IMR-90 (cell line): Measurements from ENCODE around the gene PARD3. TPM values are rescaled to one million over a fixed set of nuclear protein-coding genes. Genes with fewer than 3 reads are reported as not detected.

Source experiments
- ATAC-seq: fragments of 200-7000 bp; cut with Tn5 transposase; 2 replicates; pipeline ENCODE4 v1.9.1; 2020; ENCODE audit warnings: low read depth, mild to moderate bottlenecking, moderate library complexity
- BruUV-seq: library from RNA; stranded (reverse); fragments of 400-500 nt; replicated peaks from 2 replicates; lab custom pipeline; 2021; lab: Mats Ljungman, UMichigan
- CTCF ChIA-PET: fragments of 300-600 bp; formaldehyde crosslinking; extraction: SDS; loops from one replicate; lab custom pipeline; 2021; ENCODE audit warnings: antibody characterized with exemption; lab: Yijun Ruan, JAX
- POLR2A ChIA-PET: fragments of 300-600 bp; sonication (Branson Sonifier 250); formaldehyde crosslinking; loops from one replicate; lab custom pipeline; 2022; ENCODE audit warnings: antibody characterized with exemption; ENCODE audit not compliant: unreplicated experiment; lab: Charles Lee
- DNase-seq: peaks from one replicate; pipeline ENCODE4 v3.0.0; 2013
- H2AFZ ChIP-seq: replicated peaks from 2 replicates; pipeline ENCODE3; 2013; ENCODE audit warnings: low read length, mild to moderate bottlenecking; ENCODE audit not compliant: poor library complexity
- H2AK5ac ChIP-seq: 2 replicates; pipeline ENCODE4 v1.6.1; 2013; ENCODE audit warnings: low read depth, low read length, inconsistent platforms
- H2AK9ac ChIP-seq: replicated peaks from 2 replicates; pipeline ENCODE3; 2013; ENCODE audit warnings: mild to moderate bottlenecking, low read depth, low read length, moderate library complexity; ENCODE audit not compliant: poor library complexity
- H2BK120ac ChIP-seq: 2 replicates; pipeline ENCODE4 v1.6.1; 2013; ENCODE audit warnings: low read depth, low read length, inconsistent platforms
- H2BK15ac ChIP-seq: 3 replicates; pipeline ENCODE4 v1.6.1; 2013; ENCODE audit warnings: low read depth, low read length, inconsistent platforms
- H2BK20ac ChIP-seq: 2 replicates; pipeline ENCODE4 v1.6.1; 2013; ENCODE audit warnings: low read depth, mild to moderate bottlenecking, inconsistent platforms, low read length, moderate library complexity
- H2BK5ac ChIP-seq: 2 replicates; pipeline ENCODE4 v1.6.1; 2013; ENCODE audit warnings: mild to moderate bottlenecking, low read depth, low read length, inconsistent platforms; ENCODE audit not compliant: poor library complexity, severe bottlenecking
- H3K14ac ChIP-seq: replicated peaks from 2 replicates; pipeline ENCODE4 v1.6.1; 2013; ENCODE audit warnings: low read depth, low read length, inconsistent platforms
- H3K18ac ChIP-seq: 2 replicates; pipeline ENCODE4 v1.6.1; 2013; ENCODE audit warnings: low read depth, low read length, control low read depth
- H3K23ac ChIP-seq: 2 replicates; pipeline ENCODE4 v1.6.1; 2013; ENCODE audit warnings: low read depth, low read length, inconsistent platforms
- H3K27ac ChIP-seq: 2 replicates; pipeline ENCODE4 v1.5.1; 2013; ENCODE audit warnings: mild to moderate bottlenecking, control low read depth, low read length; ENCODE audit not compliant: insufficient read depth
- H3K27me3 ChIP-seq: 2 replicates; pipeline ENCODE4 v1.6.1; 2013; ENCODE audit warnings: low read length; ENCODE audit not compliant: control insufficient read depth, insufficient read depth
- H3K36me3 ChIP-seq: 2 replicates; pipeline ENCODE4 v1.6.1; 2013; ENCODE audit warnings: low read length, mixed read lengths; ENCODE audit not compliant: control insufficient read depth, insufficient read depth
- H3K4ac ChIP-seq: 2 replicates; pipeline ENCODE4 v1.6.1; 2013; ENCODE audit warnings: low read depth, low read length, inconsistent platforms
- H3K4me1 ChIP-seq: 2 replicates; pipeline ENCODE4 v1.6.1; 2013; ENCODE audit warnings: low read length, mixed read lengths; ENCODE audit not compliant: control insufficient read depth, insufficient read depth
- H3K4me2 ChIP-seq: 2 replicates; pipeline ENCODE4 v1.6.1; 2013; ENCODE audit warnings: low read depth, mild to moderate bottlenecking, control low read depth, low read length, moderate library complexity
- H3K4me3 ChIP-seq: 2 replicates; pipeline ENCODE4 v1.5.1; 2013; ENCODE audit warnings: low read depth, mild to moderate bottlenecking, control low read depth, low read length, moderate library complexity; ENCODE audit not compliant: insufficient read depth
- H3K56ac ChIP-seq: 2 replicates; pipeline ENCODE4 v1.6.1; 2013; ENCODE audit warnings: low read length, inconsistent platforms; ENCODE audit not compliant: insufficient read depth; ENCODE audit errors: extremely low read depth
- H3K79me1 ChIP-seq, 2 experiments: 2 replicates each; pipeline ENCODE4 v1.6.1; 2013; ENCODE audit warnings: low read length in 2 of 2, inconsistent platforms in 1 of 2, low read depth in 1 of 2
- H3K9ac ChIP-seq: 2 replicates; pipeline ENCODE4 v1.6.1; 2013; ENCODE audit warnings: low read depth, low read length, control low read depth
- H3K9me1 ChIP-seq: 2 replicates; pipeline ENCODE4 v1.6.1; 2013; ENCODE audit warnings: low read length, inconsistent platforms; ENCODE audit not compliant: insufficient read depth
- H3K9me3 ChIP-seq: 2 replicates; pipeline ENCODE4 v1.6.1; 2013; ENCODE audit warnings: low read length; ENCODE audit not compliant: control insufficient read depth, insufficient read depth
- H4K20me1 ChIP-seq: 2 replicates; pipeline ENCODE4 v1.6.1; 2013; ENCODE audit warnings: low read length, inconsistent platforms; ENCODE audit not compliant: insufficient read depth
- H4K5ac ChIP-seq: 2 replicates; pipeline ENCODE4 v1.6.1; 2013; ENCODE audit warnings: mild to moderate bottlenecking, low read depth, low read length, control low read depth
- H4K8ac ChIP-seq, 2 experiments: 2 replicates each; pipeline ENCODE4 v1.6.1; 2013; ENCODE audit warnings: low read depth in 2 of 2, low read length in 2 of 2, control low read depth in 1 of 2, inconsistent platforms in 1 of 2
- H4K91ac ChIP-seq: 2 replicates; pipeline ENCODE4 v1.6.1; 2013; ENCODE audit warnings: low read depth, low read length, inconsistent platforms; ENCODE audit not compliant: insufficient read depth
- BHLHE40 ChIP-seq: fragments of 150-350 bp; IDR thresholded peaks from 2 replicates; pipeline ENCODE4 v1.6.1; 2016; ENCODE audit warnings: mild to moderate bottlenecking, low read depth, low read length
- CEBPB ChIP-seq: IDR thresholded peaks from 2 replicates; pipeline ENCODE4 v1.6.1; 2012; ENCODE audit warnings: low read depth, low read length, improper control_type of control experiment
- CHD1 ChIP-seq: IDR thresholded peaks from 2 replicates; pipeline ENCODE4 v1.6.1; 2012; ENCODE audit warnings: low read depth, low read length, improper control_type of control experiment
- MAZ ChIP-seq: IDR thresholded peaks from 2 replicates; pipeline ENCODE4 v1.6.1; 2012; ENCODE audit warnings: low read depth, mild to moderate bottlenecking, low read length, improper control_type of control experiment, moderate library complexity, borderline replicate concordance
- MXI1 ChIP-seq: IDR thresholded peaks from 2 replicates; pipeline ENCODE4 v1.6.1; 2012; ENCODE audit warnings: low read depth, mild to moderate bottlenecking, low read length, moderate library complexity, borderline replicate concordance
- POLR2A ChIP-seq: IDR thresholded peaks from 2 replicates; pipeline ENCODE4 v1.6.1; 2012; ENCODE audit warnings: mild to moderate bottlenecking, low read depth, low read length
- SMC3 ChIP-seq: fragments of 150-350 bp; IDR thresholded peaks from 2 replicates; pipeline ENCODE4 v1.6.1; 2016; ENCODE audit warnings: low read depth, mild to moderate bottlenecking, antibody characterized with exemption, low read length, moderate library complexity
- WGBS, 2 experiments: methylation state at CpG; one replicate each; pipeline versions ENCODE4 v1.1.5 to v1.1.7; 2013; ENCODE audit warnings: missing lambda C conversion rate in 2 of 2; ENCODE audit not compliant: insufficient read length in 1 of 2; ENCODE audit errors: extremely low coverage in 2 of 2; 5-methylcytosine and 5-hydroxymethylcytosine counted together
- dilution Hi-C: fragments of 300-500 bp; cut with HindIII; formaldehyde crosslinking; loops from one replicate; pipeline ENCODE4 v1.14.3; 2018; ENCODE audit warnings: low sequenced_read_pairs; ENCODE audit not compliant: unreplicated experiment
- in situ Hi-C: fragments of 300-500 bp; cut with MboI; formaldehyde crosslinking; loops from 3 replicates; pipeline ENCODE4 v1.14.3; 2019; ENCODE audit warnings: low sequenced_read_pairs, inconsistent platforms, mixed read lengths
- intact Hi-C: fragments of 100-400 bp; cut with micrococcal nuclease; formaldehyde crosslinking; loops from 2 replicates; pipeline ENCODE4 v1.10.0; 2022
- polyA plus RNA-seq, 3 experiments: library from polyadenylated mRNA; depleted of rRNA; stranded (reverse); fragments of >200 nt; gene quantifications; 2 replicates each; pipeline ENCODE4 v1.2.3, GENCODE V29; 2012; ENCODE audit warnings: low replicate concordance in 1 of 3
- total RNA-seq: library from RNA; depleted of rRNA; stranded (reverse); fragments of >200 nt; gene quantifications from 2 replicates; pipeline ENCODE4 v1.2.3, GENCODE V29; 2012
- TF ChIP-seq, protein P1 (sequence below): fragments of 150-350 bp; IDR thresholded peaks from 2 replicates; pipeline ENCODE4 v1.6.1; 2017; ENCODE audit warnings: mild to moderate bottlenecking, antibody characterized with exemption, low read length, low read depth
- TF ChIP-seq, protein P2 (sequence below): fragments of 150-350 bp; IDR thresholded peaks from 2 replicates; pipeline ENCODE4 v1.6.1; 2016; ENCODE audit warnings: low read depth, mild to moderate bottlenecking, low read length, moderate library complexity, borderline replicate concordance

The PARD3 gene
- total and polyA plus RNA-seq, 2 of the 4 experiments (the other 2 are of a cell fraction), result 14.6 to 37.5 TPM

DNA sequence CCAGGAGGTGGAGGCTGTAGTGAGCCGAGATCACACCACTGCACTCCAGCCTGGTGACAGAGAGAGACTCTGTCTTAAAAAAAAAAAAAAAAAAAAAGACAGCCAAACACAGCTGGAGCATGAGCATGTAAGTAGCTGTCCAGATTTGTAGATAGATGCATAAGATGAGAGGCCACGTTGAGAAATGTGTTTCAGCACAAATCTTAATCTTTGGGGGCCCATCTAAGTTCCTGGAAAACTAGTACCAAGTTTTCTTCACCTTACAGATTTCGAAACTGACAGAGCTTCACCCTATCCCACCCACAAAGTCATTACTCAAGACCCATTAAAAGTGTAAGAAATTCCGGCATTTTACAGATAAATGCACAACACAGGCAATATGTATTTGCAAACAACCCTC, 208.2 kb downstream of the PARD3 start:
- Histone ChIP-seq H4K5ac (no peak overlapping the region), H3K9me3 (no peaks in the 10 kb centered on the region), H2AFZ (no peak overlapping the region), H3K79me1 (peaks cover 15 to 18% of the 10 kb centered on the region in 2 experiments; a peak in 2 of 4 replicates), H3K9me1 (peaks cover 3% of the 10 kb centered on the region; the same call in 1 of the 2 replicates), H2BK120ac (no peak overlapping the region), H2BK20ac (no peak overlapping the region), H3K36me3 (no peaks in the 10 kb centered on the region), H2BK5ac (no peak overlapping the region), H3K18ac (no peak overlapping the region), H3K4me3 (no peak overlapping the region), H2AK5ac (no peak overlapping the region), H3K27me3 (no peaks in the 10 kb centered on the region), H4K20me1 (no peaks in the 10 kb centered on the region), H3K4me2 (no peak overlapping the region), H3K23ac (no peak overlapping the region), H3K56ac (no peak overlapping the region), H3K4ac (no peak overlapping the region), H3K27ac (no peak overlapping the region), H4K8ac (no peak overlapping the region), H3K14ac (no peak overlapping the region), H3K9ac (no peak overlapping the region), H3K4me1 (peaks cover 2% of the 10 kb centered on the region; the same call in 1 of the 2 replicates), H4K91ac (no peak overlapping the region), H2BK15ac (no peak overlapping the region), H2AK9ac (no peak overlapping the region)
- POLR2A ChIA-PET, result no interaction called here
- TF ChIP-seq MXI1 (no peak), CHD1 (no peak), CEBPB (no peak), BHLHE40 (no peak), POLR2A (no peak), SMC3 (no peak), MAZ (no peak)
- TF ChIP-seq, protein P1, sequence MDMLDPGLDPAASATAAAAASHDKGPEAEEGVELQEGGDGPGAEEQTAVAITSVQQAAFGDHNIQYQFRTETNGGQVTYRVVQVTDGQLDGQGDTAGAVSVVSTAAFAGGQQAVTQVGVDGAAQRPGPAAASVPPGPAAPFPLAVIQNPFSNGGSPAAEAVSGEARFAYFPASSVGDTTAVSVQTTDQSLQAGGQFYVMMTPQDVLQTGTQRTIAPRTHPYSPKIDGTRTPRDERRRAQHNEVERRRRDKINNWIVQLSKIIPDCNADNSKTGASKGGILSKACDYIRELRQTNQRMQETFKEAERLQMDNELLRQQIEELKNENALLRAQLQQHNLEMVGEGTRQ, result no peak
- TF ChIP-seq, protein P2, sequence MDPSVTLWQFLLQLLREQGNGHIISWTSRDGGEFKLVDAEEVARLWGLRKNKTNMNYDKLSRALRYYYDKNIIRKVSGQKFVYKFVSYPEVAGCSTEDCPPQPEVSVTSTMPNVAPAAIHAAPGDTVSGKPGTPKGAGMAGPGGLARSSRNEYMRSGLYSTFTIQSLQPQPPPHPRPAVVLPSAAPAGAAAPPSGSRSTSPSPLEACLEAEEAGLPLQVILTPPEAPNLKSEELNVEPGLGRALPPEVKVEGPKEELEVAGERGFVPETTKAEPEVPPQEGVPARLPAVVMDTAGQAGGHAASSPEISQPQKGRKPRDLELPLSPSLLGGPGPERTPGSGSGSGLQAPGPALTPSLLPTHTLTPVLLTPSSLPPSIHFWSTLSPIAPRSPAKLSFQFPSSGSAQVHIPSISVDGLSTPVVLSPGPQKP, result no peak
- ATAC-seq (no peak), DNase-seq (no peak)
- CTCF ChIA-PET, result interaction anchor here (0.6 kb wide), 1 partner anchor 462 kb away, joined by 3 read pairs; no protein-coding TSS in a partner anchor
- intact Hi-C loops, result no loop called here
- dilution Hi-C loops, result no loop called here
- no TSS peak for BruUV-seq
- in situ Hi-C loops, result no loop called here
- WGBS, 2 experiments, result 83% methylated on average over 1 of the region's 4 CpGs; no CpG with 5 or more reads in 1 of the 2 experiments
